Neuron (in vitro differentiated cells): Measurements from ENCODE around the gene MPP2.
"Not testable (repeated sequence)": the region's sequence is repeated elsewhere in the genome, so short reads cannot be mapped to it uniquely, and the experiment has no call there.

Experiments used
- H2AFZ ChIP-seq: one replicate; pipeline ENCODE4 v1.6.1; 2013; ENCODE audit warnings: low read depth, mild to moderate bottlenecking, inconsistent platforms, low read length, moderate library complexity
- H3K27me3 ChIP-seq: one replicate; pipeline ENCODE4 v1.6.1; 2013; ENCODE audit warnings: low read length; ENCODE audit not compliant: insufficient read depth
- H3K36me3 ChIP-seq: one replicate; pipeline ENCODE4 v1.6.1; 2013; ENCODE audit warnings: low read length; ENCODE audit not compliant: insufficient read depth
- H3K4me1 ChIP-seq: one replicate; pipeline ENCODE4 v1.6.1; 2013; ENCODE audit warnings: low read length; ENCODE audit not compliant: insufficient read depth
- H3K4me3 ChIP-seq: 2 replicates; pipeline ENCODE4 v1.5.1; 2013; ENCODE audit warnings: mild to moderate bottlenecking, low read length, moderate library complexity
- H3K9me3 ChIP-seq: one replicate; pipeline ENCODE4 v1.6.1; 2013; ENCODE audit warnings: low read length

Gene MPP2

GRCh38 chr17:43873091-43873490 lies 34.2 kb downstream of the MPP2 start:
- H3K9me3 ChIP-seq = peaks cover 4% of the 10 kb centered on the region
- no peaks in the 10 kb centered on the region for H3K27me3 ChIP-seq
- no peak overlapping the region for H3K4me3 ChIP-seq
- no peaks in the 10 kb centered on the region for H3K36me3 ChIP-seq
- H2AFZ ChIP-seq = no peak overlapping the region
- H3K4me1 ChIP-seq = no peaks in the 10 kb centered on the region

- Histone ChIP-seq H3K4me3 (no peak overlapping the region), H2AFZ (no peak overlapping the region), H3K27me3 (peaks cover 3% of the 10 kb centered on the region), H3K4me1 (no peaks in the 10 kb centered on the region), H3K36me3 (no peaks in the 10 kb centered on the region), H3K9me3 (peaks cover 4% of the 10 kb centered on the region)
Observed at GRCh38 chr17:43871946-43872690, 35.2 kb downstream of the MPP2 start.

- not testable (repeated sequence) for H3K27me3 ChIP-seq, H3K9me3 ChIP-seq, H3K4me3 ChIP-seq, H2AFZ ChIP-seq, H3K36me3 ChIP-seq, H3K4me1 ChIP-seq
Observed at GRCh38 chr17:43869031-43869430, 38.3 kb downstream of the MPP2 start.

GRCh38 chr17:43868226-43868994 lies 38.9 kb downstream of the MPP2 start:
- Histone ChIP-seq H3K9me3 (peaks cover 4% of the 10 kb centered on the region), H3K4me1 (peaks cover 10% of the 10 kb centered on the region), H2AFZ (no peak overlapping the region), H3K27me3 (peaks cover 3% of the 10 kb centered on the region), H3K36me3 (no peaks in the 10 kb centered on the region), H3K4me3 (no peak overlapping the region)

GRCh38 chr17:43864161-43864984 lies 43.0 kb downstream of the MPP2 start:
- Histone ChIP-seq H3K9me3 (peaks cover 4% of the 10 kb centered on the region), H3K4me3 (no peak overlapping the region), H3K36me3 (no peaks in the 10 kb centered on the region), H3K27me3 (peaks cover 5% of the 10 kb centered on the region), H3K4me1 (peaks cover 10% of the 10 kb centered on the region), H2AFZ (no peak overlapping the region)

GRCh38 chr17:43861960-43862359 lies 45.4 kb downstream of the MPP2 start:
- peaks cover 15% of the 10 kb centered on the region for H3K4me1 ChIP-seq
- H3K27me3 ChIP-seq = peaks cover 4% of the 10 kb centered on the region
- H3K9me3 ChIP-seq = no peaks in the 10 kb centered on the region
- no peaks in the 10 kb centered on the region for H3K36me3 ChIP-seq
- H2AFZ ChIP-seq = no peak overlapping the region
- no peak overlapping the region for H3K4me3 ChIP-seq

GRCh38 chr17:43860927-43861622 lies 46.3 kb downstream of the MPP2 start:
- Histone ChIP-seq H3K4me3 (no peak overlapping the region), H3K9me3 (no peaks in the 10 kb centered on the region), H3K4me1 (peaks cover 15% of the 10 kb centered on the region), H3K27me3 (peaks cover 4% of the 10 kb centered on the region), H2AFZ (no peak overlapping the region), H3K36me3 (no peaks in the 10 kb centered on the region)

GRCh38 chr17:43860077-43860725 lies 47.1 kb downstream of the MPP2 start:
- no peaks in the 10 kb centered on the region for H3K36me3 ChIP-seq
- peaks cover 4% of the 10 kb centered on the region for H3K27me3 ChIP-seq
- H3K4me1 ChIP-seq = peaks cover 15% of the 10 kb centered on the region
- no peak overlapping the region for H2AFZ ChIP-seq
- no peak overlapping the region for H3K4me3 ChIP-seq
- H3K9me3 ChIP-seq = no peaks in the 10 kb centered on the region

GRCh38 chr17:43857957-43858600 lies 49.3 kb downstream of the MPP2 start:
- H3K27me3 ChIP-seq = peaks cover 11% of the 10 kb centered on the region
- H3K4me3 ChIP-seq = no peak overlapping the region
- H2AFZ ChIP-seq = no peak overlapping the region
- H3K4me1 ChIP-seq = peaks cover 4% of the 10 kb centered on the region
- no peaks in the 10 kb centered on the region for H3K36me3 ChIP-seq
- no peaks in the 10 kb centered on the region for H3K9me3 ChIP-seq

- Histone ChIP-seq H2AFZ (no peak overlapping the region), H3K9me3 (no peaks in the 10 kb centered on the region), H3K27me3 (peaks cover 11% of the 10 kb centered on the region), H3K36me3 (no peaks in the 10 kb centered on the region), H3K4me3 (no peak overlapping the region), H3K4me1 (peaks cover 4% of the 10 kb centered on the region)
Observed at GRCh38 chr17:43857141-43857540, 50.2 kb downstream of the MPP2 start.

GRCh38 chr17:43856141-43856540 lies 51.2 kb downstream of the MPP2 start:
- Histone ChIP-seq H2AFZ (no peak overlapping the region), H3K36me3 (no peaks in the 10 kb centered on the region), H3K4me3 (no peak overlapping the region), H3K4me1 (peaks cover 4% of the 10 kb centered on the region), H3K27me3 (peaks cover 11% of the 10 kb centered on the region), H3K9me3 (no peaks in the 10 kb centered on the region)

GRCh38 chr17:43855061-43855460 lies 52.3 kb downstream of the MPP2 start:
- no peaks in the 10 kb centered on the region for H3K9me3 ChIP-seq
- H3K27me3 ChIP-seq = peaks cover 11% of the 10 kb centered on the region
- no peak overlapping the region for H2AFZ ChIP-seq

More at GRCh38 chr17:43855061-43855460, 52.3 kb downstream of the MPP2 start:
- no peaks in the 10 kb centered on the region for H3K36me3 ChIP-seq
- H3K4me1 ChIP-seq = peaks cover 4% of the 10 kb centered on the region
- H3K4me3 ChIP-seq = no peak overlapping the region
